ENCODE data around the gene MYH6.
"Not testable (repeated sequence)": the region's sequence is repeated elsewhere in the genome, so short reads cannot be mapped to it uniquely, and the experiment has no call there.

Gene MYH6

GRCh38 chr14:23413681-23414080 is 5.6 kb upstream of the MYH6 start:
- FAIRE-seq = no peak

- FAIRE-seq = no peak
Measured at GRCh38 chr14:23411563-23412525, 3.8 kb upstream of the MYH6 start.

- FAIRE-seq = no peak
Measured at GRCh38 chr14:23409966-23410635, 2.0 kb upstream of the MYH6 start.

GRCh38 chr14:23409475-23409874 is 1.4 kb upstream of the MYH6 start:
- no peak for FAIRE-seq

- FAIRE-seq = no peak
Measured at GRCh38 chr14:23408307-23408630, 196 bp upstream of the MYH6 start.

GRCh38 chr14:23406725-23407355 is 1.2 kb downstream of the MYH6 start:
- no peak for FAIRE-seq

- FAIRE-seq = no peak
Measured at GRCh38 chr14:23406244-23406643, 1.8 kb downstream of the MYH6 start.

GRCh38 chr14:23405516-23406025 is 2.5 kb downstream of the MYH6 start:
- FAIRE-seq = no peak

GRCh38 chr14:23405096-23405495 is 3.0 kb downstream of the MYH6 start:
- no peak for FAIRE-seq

GRCh38 chr14:23404331-23404900 is 3.7 kb downstream of the MYH6 start:
- no peak for FAIRE-seq

- no peak for FAIRE-seq
Measured at GRCh38 chr14:23403908-23404307, 4.2 kb downstream of the MYH6 start.

- FAIRE-seq = no peak
Measured at GRCh38 chr14:23403139-23403438, 5.0 kb downstream of the MYH6 start.

GRCh38 chr14:23402296-23403138 is 5.6 kb downstream of the MYH6 start:
- FAIRE-seq = no peak

- FAIRE-seq = no peak
Measured at GRCh38 chr14:23401291-23401690, 6.8 kb downstream of the MYH6 start.

- not testable (repeated sequence) for FAIRE-seq
Measured at GRCh38 chr14:23400496-23401149, 7.5 kb downstream of the MYH6 start.

GRCh38 chr14:23399591-23399990 is 8.5 kb downstream of the MYH6 start:
- no peak for FAIRE-seq

GRCh38 chr14:23399136-23399535 is 8.9 kb downstream of the MYH6 start:
- no peak for FAIRE-seq

- FAIRE-seq = no peak
Measured at GRCh38 chr14:23398348-23398747, 9.7 kb downstream of the MYH6 start.

GRCh38 chr14:23396781-23397407 is 11.2 kb downstream of the MYH6 start:
- no peak for FAIRE-seq

- FAIRE-seq = no peak
Measured at GRCh38 chr14:23396126-23396525, 11.9 kb downstream of the MYH6 start.

- no peak for FAIRE-seq
Measured at GRCh38 chr14:23392613-23393012, 15.5 kb downstream of the MYH6 start.

All from TTC549 (cell line).